GM23248 (cell line): Measurements from ENCODE around the gene CPAMD8.

ENCODE experiments used
- EZH2 ChIP-seq: fragments of 200-600 bp; sonication (generic); IDR thresholded peaks from 2 replicates; pipeline ENCODE4 v1.6.1; 2018; ENCODE audit warnings: antibody characterized with exemption, mild to moderate bottlenecking; ENCODE audit not compliant: insufficient read depth, poor library complexity, severe bottlenecking
- EZH2phosphoT487 ChIP-seq: fragments of 200-600 bp; sonication (generic); IDR thresholded peaks from 2 replicates; pipeline ENCODE4 v1.6.1; 2018; ENCODE audit warnings: antibody characterized with exemption, moderate library complexity, mild to moderate bottlenecking, low read depth; ENCODE audit not compliant: insufficient read depth

DNA sequence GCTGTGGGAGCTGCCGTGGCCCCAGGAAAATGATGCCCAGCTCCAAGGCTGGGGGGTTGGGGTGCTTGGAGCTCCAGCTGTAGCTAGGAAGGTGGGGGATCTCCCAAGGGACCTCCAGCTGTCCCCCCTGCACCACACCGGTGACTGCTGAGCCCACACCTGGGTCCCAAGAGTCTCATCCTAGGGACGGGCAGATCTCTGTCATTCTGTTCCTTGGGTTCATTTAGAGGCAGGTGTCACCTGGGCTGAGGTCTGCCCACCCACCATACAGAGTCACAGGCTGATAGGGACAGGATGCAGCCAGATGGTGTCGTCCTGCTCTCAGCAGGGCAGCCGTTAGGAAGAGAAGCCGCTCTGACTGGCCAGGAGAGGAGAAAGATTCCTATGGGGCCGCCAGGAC, 132.5 kb downstream of the CPAMD8 start:
- no peak for TF ChIP-seq EZH2
- no peak for TF ChIP-seq EZH2phosphoT487
